ENCODE measurements around the gene CSMD2.
A peak's percentile ranks its signal among the peaks of the same experiment; 100 is the strongest.

Gene CSMD2

GRCh38 chr1:33960188-33960895 is 204.7 kb downstream of the CSMD2 start:
- no peak for DNase-seq (ENCODE audit: low spot score)

- DNase-seq (ENCODE audit: low spot score): no peak
Measured at GRCh38 chr1:33957854-33958253, 207.2 kb downstream of the CSMD2 start.

- no peak for DNase-seq (ENCODE audit: low spot score)
Measured at GRCh38 chr1:33955096-33955495, 209.9 kb downstream of the CSMD2 start.

- no peak for DNase-seq (ENCODE audit: low spot score)
Measured at GRCh38 chr1:33949570-33949969, 215.5 kb downstream of the CSMD2 start.

GRCh38 chr1:33948291-33948690 is 216.7 kb downstream of the CSMD2 start:
- no peak for DNase-seq (ENCODE audit: low spot score)

- DNase-seq (ENCODE audit: low spot score): no peak
Measured at GRCh38 chr1:33946836-33947235, 218.2 kb downstream of the CSMD2 start.

- DNase-seq (ENCODE audit: low spot score): no peak
Measured at GRCh38 chr1:33944846-33945245, 220.2 kb downstream of the CSMD2 start.

- DNase-seq (ENCODE audit: low spot score): no peak
Measured at GRCh38 chr1:33943978-33944377, 221.1 kb downstream of the CSMD2 start.

GRCh38 chr1:33932871-33933270 is 232.2 kb downstream of the CSMD2 start:
- DNase-seq (ENCODE audit: low spot score): no peak

GRCh38 chr1:33931111-33931475 is 233.9 kb downstream of the CSMD2 start:
- no peak for DNase-seq (ENCODE audit: low spot score)

GRCh38 chr1:33930346-33931110 is 234.5 kb downstream of the CSMD2 start:
- DNase-seq (ENCODE audit: low spot score): no peak

- DNase-seq (ENCODE audit: low spot score): no peak
Measured at GRCh38 chr1:33928251-33928650, 236.8 kb downstream of the CSMD2 start.

- no peak for DNase-seq (ENCODE audit: low spot score)
Measured at GRCh38 chr1:33927721-33928120, 237.3 kb downstream of the CSMD2 start.

GRCh38 chr1:33925586-33925985 is 239.4 kb downstream of the CSMD2 start:
- DNase-seq (ENCODE audit: low spot score): no peak

- DNase-seq (ENCODE audit: low spot score): no peak
Measured at GRCh38 chr1:33921281-33921680, 243.7 kb downstream of the CSMD2 start.

GRCh38 chr1:33918368-33918767 is 246.7 kb downstream of the CSMD2 start:
- DNase-seq (ENCODE audit: low spot score): no peak

- DNase-seq (ENCODE audit: low spot score): no peak
Measured at GRCh38 chr1:33916786-33917185, 248.2 kb downstream of the CSMD2 start.

- no peak for DNase-seq (ENCODE audit: low spot score)
Measured at GRCh38 chr1:33914531-33914930, 250.5 kb downstream of the CSMD2 start.

- no peak for DNase-seq (ENCODE audit: low spot score)
Measured at GRCh38 chr1:33908324-33908956, 256.6 kb downstream of the CSMD2 start.

- no peak for DNase-seq (ENCODE audit: low spot score)
Measured at GRCh38 chr1:33906156-33906555, 258.9 kb downstream of the CSMD2 start.

- no peak for DNase-seq (ENCODE audit: low spot score)
Measured at GRCh38 chr1:33905241-33905640, 259.8 kb downstream of the CSMD2 start.

- peak; percentile 41 for DNase-seq (ENCODE audit: low spot score)
Measured at GRCh38 chr1:33903210-33903589, 261.8 kb downstream of the CSMD2 start.

GRCh38 chr1:33902486-33903209 is 262.4 kb downstream of the CSMD2 start:
- DNase-seq (ENCODE audit: low spot score): peak; percentile 3
